ENCODE results near the gene WDR93. TPM values are rescaled to one million over a fixed set of nuclear protein-coding genes. Genes with fewer than 3 reads are reported as not detected.

The WDR93 gene
- total and polyA plus RNA-seq, 2 of the 4 experiments (the other 2 are of a cell fraction): not detected

DNA sequence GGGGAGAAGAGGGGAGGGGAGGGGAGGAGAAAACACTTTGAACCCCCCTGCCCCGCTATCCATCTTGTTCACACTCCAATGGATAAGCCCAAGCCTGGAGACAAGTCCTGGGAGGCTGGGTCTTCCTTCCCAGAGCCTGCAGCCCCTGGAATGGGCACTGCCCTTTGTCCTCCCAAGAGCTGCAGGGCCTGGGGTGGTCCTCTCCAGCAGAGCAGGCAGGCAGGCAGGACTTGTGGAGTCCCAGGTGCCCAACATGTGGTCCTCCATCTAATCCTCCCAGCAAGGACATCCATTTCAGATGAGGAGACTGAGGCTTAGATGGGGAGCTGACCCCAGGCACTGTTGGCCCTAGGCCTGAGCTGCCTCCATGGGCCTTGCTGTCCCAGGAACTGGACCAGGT lies 75.1 kb downstream of the WDR93 start:
- Histone ChIP-seq H2BK15ac (ENCODE audit: low read depth, low read length) (no peak overlapping the region), H2AK9ac (replicated peaks; ENCODE audit: low read depth, low read length, poor library complexity) (no peak overlapping the region), H2BK5ac (ENCODE audit: low read depth, low read length, poor library complexity, severe bottlenecking) (no peak overlapping the region), H3K4ac (ENCODE audit: low read depth, low read length) (no peak overlapping the region), H3K23ac (ENCODE audit: low read depth, low read length) (no peak overlapping the region), H2BK20ac (ENCODE audit: low read depth, low read length) (no peak overlapping the region), H2BK120ac (ENCODE audit: low read depth, low read length) (no peak overlapping the region), H3K4me3 (ENCODE audit: insufficient read depth, low read depth, low read length) (no peak overlapping the region), H3K18ac (ENCODE audit: low read depth, low read length) (no peak overlapping the region), H4K8ac (ENCODE audit: low read depth in 2 of 2, low read length in 2 of 2) (no peak overlapping the region), H3K4me2 (ENCODE audit: low read depth, low read length) (no peak overlapping the region), H4K91ac (ENCODE audit: insufficient read depth, low read depth, low read length) (no peak overlapping the region), H2AK5ac (ENCODE audit: low read depth, low read length) (no peak overlapping the region), H3K9ac (ENCODE audit: low read depth, low read length) (no peak overlapping the region), H3K36me3 (ENCODE audit: control insufficient read depth, insufficient read depth, low read length) (no peaks in the 10 kb centered on the region), H3K27me3 (ENCODE audit: control insufficient read depth, insufficient read depth, low read length) (no peaks in the 10 kb centered on the region), H4K5ac (ENCODE audit: low read depth, low read length) (no peak overlapping the region), H2AFZ (replicated peaks; ENCODE audit: low read length, poor library complexity) (no peak overlapping the region), H3K4me1 (ENCODE audit: control insufficient read depth, insufficient read depth, low read length) (peaks cover 10% of the 10 kb centered on the region), H3K14ac (replicated peaks; ENCODE audit: low read depth, low read length) (no peak overlapping the region), H3K9me1 (ENCODE audit: insufficient read depth, low read length) (no peaks in the 10 kb centered on the region), H4K20me1 (ENCODE audit: insufficient read depth, low read length) (no peaks in the 10 kb centered on the region), H3K27ac (ENCODE audit: insufficient read depth, low read length) (no peak overlapping the region), H3K79me1 (ENCODE audit: low read depth in 1 of 2, low read length in 2 of 2) (no peaks in the 10 kb centered on the region), H3K9me3 (ENCODE audit: control insufficient read depth, insufficient read depth, low read length) (no peaks in the 10 kb centered on the region), H3K56ac (ENCODE audit: extremely low read depth, insufficient read depth, low read length) (no peak overlapping the region)
- no CpG with 5 or more reads among the region's 1 CpG for WGBS, 2 experiments (ENCODE audit: extremely low coverage in 2 of 2, insufficient read length in 1 of 2)
- in situ Hi-C loops (cut with MboI; ENCODE audit: low sequenced_read_pairs) (no loop called here), dilution Hi-C loops (cut with HindIII; ENCODE audit: low sequenced_read_pairs, unreplicated experiment) (loop anchor here (25.0 kb wide), 1 partner anchor 97 kb away; no protein-coding TSS in a partner anchor), intact Hi-C loops (cut with micrococcal nuclease) (no loop called here)
- no TSS peak for BruUV-seq (replicated peaks)
- CTCF ChIA-PET: interaction anchor here (0.9 to 1.1 kb wide), 2 partner anchors 109 to 123 kb away, joined by 3 read pairs; no protein-coding TSS in a partner anchor
- TF ChIP-seq BHLHE40 (IDR thresholded peaks at IDR 0.05; ENCODE audit: low read depth, low read length) (no peak), RCOR1 (IDR thresholded peaks at IDR 0.05; ENCODE audit: insufficient replicate concordance, low read length) (no peak), CEBPB (IDR thresholded peaks at IDR 0.05; ENCODE audit: low read depth, low read length) (no peak), FOS (IDR thresholded peaks at IDR 0.05; ENCODE audit: low read depth, low read length) (no peak), CHD1 (IDR thresholded peaks at IDR 0.05; ENCODE audit: low read depth, low read length) (no peak)
- TF ChIP-seq, protein P1, sequence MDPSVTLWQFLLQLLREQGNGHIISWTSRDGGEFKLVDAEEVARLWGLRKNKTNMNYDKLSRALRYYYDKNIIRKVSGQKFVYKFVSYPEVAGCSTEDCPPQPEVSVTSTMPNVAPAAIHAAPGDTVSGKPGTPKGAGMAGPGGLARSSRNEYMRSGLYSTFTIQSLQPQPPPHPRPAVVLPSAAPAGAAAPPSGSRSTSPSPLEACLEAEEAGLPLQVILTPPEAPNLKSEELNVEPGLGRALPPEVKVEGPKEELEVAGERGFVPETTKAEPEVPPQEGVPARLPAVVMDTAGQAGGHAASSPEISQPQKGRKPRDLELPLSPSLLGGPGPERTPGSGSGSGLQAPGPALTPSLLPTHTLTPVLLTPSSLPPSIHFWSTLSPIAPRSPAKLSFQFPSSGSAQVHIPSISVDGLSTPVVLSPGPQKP (IDR thresholded peaks at IDR 0.05; ENCODE audit: borderline replicate concordance, low read depth, low read length): no peak
- no peak for ATAC-seq (ENCODE audit: low read depth)
- POLR2A ChIA-PET (ENCODE audit: unreplicated experiment): interaction anchor here (0.6 kb wide), 1 partner anchor 11 kb away, joined by 3 read pairs; no protein-coding TSS in a partner anchor
- no peak for DNase-seq

Measured in IMR-90 (cell line).